Panc1 (cell line): ENCODE measurements around the gene RPL27A.

Experiments used
- POLR2AphosphoS5 ChIP-seq: IDR thresholded peaks from 2 replicates; pipeline ENCODE4 v1.6.1; 2012; ENCODE audit warnings: mild to moderate bottlenecking, low read depth, low read length, moderate library complexity
- SIN3A ChIP-seq: IDR thresholded peaks from 2 replicates; pipeline ENCODE4 v1.6.1; 2012; ENCODE audit warnings: low read depth, mild to moderate bottlenecking, low read length, moderate library complexity, borderline replicate concordance; ENCODE audit not compliant: insufficient read depth
- TF ChIP-seq, protein P1 (sequence below): fragments of 450-650 bp; IDR thresholded peaks from 2 replicates; pipeline ENCODE4 v1.5.1; 2017; ENCODE audit warnings: mild to moderate bottlenecking
- TF ChIP-seq, protein P2 (sequence below), 2 experiments: IDR thresholded peaks; 2 replicates each; pipeline ENCODE4 v1.6.1; 2011 to 2012; ENCODE audit warnings: low read depth in 2 of 2, control low read depth in 1 of 2, low read length in 1 of 2, mild to moderate bottlenecking in 1 of 2, moderate library complexity in 1 of 2; ENCODE audit not compliant: insufficient read depth in 1 of 2

DNA sequence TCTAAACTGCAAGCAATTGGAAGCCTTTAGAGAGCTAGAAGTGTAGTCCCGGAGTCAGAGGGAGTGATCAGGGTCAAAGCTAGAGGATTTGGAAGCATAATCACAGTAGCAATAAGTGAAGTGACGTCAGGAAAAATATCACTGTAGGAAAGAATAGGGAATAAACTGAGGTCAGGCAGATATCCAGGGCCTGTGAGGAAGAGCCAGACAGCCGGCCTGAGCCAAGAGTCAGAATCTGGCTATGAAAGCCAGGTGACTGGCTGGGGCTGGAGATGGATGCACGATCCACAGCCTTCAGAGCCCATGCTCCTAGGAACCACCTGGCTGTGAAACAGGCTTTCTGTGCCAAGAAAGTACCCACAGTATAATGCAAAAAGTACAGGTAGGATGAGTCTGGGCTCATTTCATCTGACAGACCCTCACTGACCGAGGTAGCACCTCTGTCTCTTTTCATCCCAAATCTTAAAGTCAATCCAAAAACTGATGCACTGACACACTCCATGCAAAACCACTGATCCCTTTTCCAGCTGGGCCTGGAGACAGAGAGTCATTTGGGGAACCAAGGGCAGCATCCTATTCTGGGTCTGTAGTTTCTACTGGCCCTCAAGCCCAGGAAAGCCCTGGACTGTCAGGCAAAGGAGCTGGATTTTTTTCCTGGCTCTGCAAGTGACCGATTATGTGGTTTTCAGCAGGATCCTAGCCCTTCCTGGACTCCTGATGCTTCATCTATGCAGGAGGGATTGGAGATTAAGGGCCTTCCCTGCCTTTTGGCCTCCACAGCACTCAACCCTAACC, 21.4 kb upstream of the RPL27A start:
- TF ChIP-seq, protein P1, sequence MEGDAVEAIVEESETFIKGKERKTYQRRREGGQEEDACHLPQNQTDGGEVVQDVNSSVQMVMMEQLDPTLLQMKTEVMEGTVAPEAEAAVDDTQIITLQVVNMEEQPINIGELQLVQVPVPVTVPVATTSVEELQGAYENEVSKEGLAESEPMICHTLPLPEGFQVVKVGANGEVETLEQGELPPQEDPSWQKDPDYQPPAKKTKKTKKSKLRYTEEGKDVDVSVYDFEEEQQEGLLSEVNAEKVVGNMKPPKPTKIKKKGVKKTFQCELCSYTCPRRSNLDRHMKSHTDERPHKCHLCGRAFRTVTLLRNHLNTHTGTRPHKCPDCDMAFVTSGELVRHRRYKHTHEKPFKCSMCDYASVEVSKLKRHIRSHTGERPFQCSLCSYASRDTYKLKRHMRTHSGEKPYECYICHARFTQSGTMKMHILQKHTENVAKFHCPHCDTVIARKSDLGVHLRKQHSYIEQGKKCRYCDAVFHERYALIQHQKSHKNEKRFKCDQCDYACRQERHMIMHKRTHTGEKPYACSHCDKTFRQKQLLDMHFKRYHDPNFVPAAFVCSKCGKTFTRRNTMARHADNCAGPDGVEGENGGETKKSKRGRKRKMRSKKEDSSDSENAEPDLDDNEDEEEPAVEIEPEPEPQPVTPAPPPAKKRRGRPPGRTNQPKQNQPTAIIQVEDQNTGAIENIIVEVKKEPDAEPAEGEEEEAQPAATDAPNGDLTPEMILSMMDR = no peak
- no peak for TF ChIP-seq SIN3A
- TF ChIP-seq POLR2AphosphoS5 = no peak
- TF ChIP-seq, protein P2, sequence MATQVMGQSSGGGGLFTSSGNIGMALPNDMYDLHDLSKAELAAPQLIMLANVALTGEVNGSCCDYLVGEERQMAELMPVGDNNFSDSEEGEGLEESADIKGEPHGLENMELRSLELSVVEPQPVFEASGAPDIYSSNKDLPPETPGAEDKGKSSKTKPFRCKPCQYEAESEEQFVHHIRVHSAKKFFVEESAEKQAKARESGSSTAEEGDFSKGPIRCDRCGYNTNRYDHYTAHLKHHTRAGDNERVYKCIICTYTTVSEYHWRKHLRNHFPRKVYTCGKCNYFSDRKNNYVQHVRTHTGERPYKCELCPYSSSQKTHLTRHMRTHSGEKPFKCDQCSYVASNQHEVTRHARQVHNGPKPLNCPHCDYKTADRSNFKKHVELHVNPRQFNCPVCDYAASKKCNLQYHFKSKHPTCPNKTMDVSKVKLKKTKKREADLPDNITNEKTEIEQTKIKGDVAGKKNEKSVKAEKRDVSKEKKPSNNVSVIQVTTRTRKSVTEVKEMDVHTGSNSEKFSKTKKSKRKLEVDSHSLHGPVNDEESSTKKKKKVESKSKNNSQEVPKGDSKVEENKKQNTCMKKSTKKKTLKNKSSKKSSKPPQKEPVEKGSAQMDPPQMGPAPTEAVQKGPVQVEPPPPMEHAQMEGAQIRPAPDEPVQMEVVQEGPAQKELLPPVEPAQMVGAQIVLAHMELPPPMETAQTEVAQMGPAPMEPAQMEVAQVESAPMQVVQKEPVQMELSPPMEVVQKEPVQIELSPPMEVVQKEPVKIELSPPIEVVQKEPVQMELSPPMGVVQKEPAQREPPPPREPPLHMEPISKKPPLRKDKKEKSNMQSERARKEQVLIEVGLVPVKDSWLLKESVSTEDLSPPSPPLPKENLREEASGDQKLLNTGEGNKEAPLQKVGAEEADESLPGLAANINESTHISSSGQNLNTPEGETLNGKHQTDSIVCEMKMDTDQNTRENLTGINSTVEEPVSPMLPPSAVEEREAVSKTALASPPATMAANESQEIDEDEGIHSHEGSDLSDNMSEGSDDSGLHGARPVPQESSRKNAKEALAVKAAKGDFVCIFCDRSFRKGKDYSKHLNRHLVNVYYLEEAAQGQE (IDR thresholded peaks at IDR 0.05; ENCODE audit: insufficient read depth in 1 of 2, low read depth in 2 of 2, low read length in 1 of 2) = no peak
